Esophagus (tissue), 2 donors: ENCODE data around the gene SNX4. TPM values are rescaled to one million over a fixed set of nuclear protein-coding genes. Genes with fewer than 3 reads are reported as not detected.

ENCODE experiments used
- H3K27ac ChIP-seq, 2 donors: one replicate each; pipeline ENCODE4 v1.5.1; 2013; ENCODE audit warnings: low read depth in 2 of 2, mild to moderate bottlenecking in 2 of 2, inconsistent platforms in 1 of 2, low read length in 1 of 2, moderate library complexity in 1 of 2
- H3K27me3 ChIP-seq, 2 donors: one replicate each; pipeline ENCODE4 v1.6.1; 2013; ENCODE audit warnings: low read length in 2 of 2, control low read depth in 1 of 2, mild to moderate bottlenecking in 1 of 2; ENCODE audit not compliant: insufficient read depth in 2 of 2, control insufficient read depth in 1 of 2
- H3K36me3 ChIP-seq, 2 donors: one replicate each; pipeline ENCODE4 v1.6.1; 2013; ENCODE audit warnings: low read length in 1 of 2; ENCODE audit not compliant: control insufficient read depth in 2 of 2, insufficient read depth in 2 of 2
- H3K4me1 ChIP-seq, 2 donors: one replicate each; pipeline ENCODE4 v1.6.1; 2013; ENCODE audit warnings: low read length in 1 of 2; ENCODE audit not compliant: control insufficient read depth in 2 of 2, insufficient read depth in 2 of 2
- H3K4me3 ChIP-seq, 2 donors: one replicate each; pipeline ENCODE4 v1.5.1; 2013; ENCODE audit warnings: low read length in 2 of 2, mild to moderate bottlenecking in 2 of 2, low read depth in 1 of 2, moderate library complexity in 1 of 2
- H3K9me3 ChIP-seq, 2 donors: one replicate each; pipeline ENCODE4 v1.6.1; 2013; ENCODE audit warnings: mild to moderate bottlenecking in 2 of 2, low read depth in 1 of 2, low read length in 1 of 2, moderate library complexity in 1 of 2; ENCODE audit not compliant: control insufficient read depth in 2 of 2, insufficient read depth in 1 of 2
- WGBS, 2 donors: extraction: QIAGEN DNeasy Blood & Tissue Kit; methylation state at CpG; one replicate each; pipeline ENCODE4 v1.1.7; 2013; 5-methylcytosine and 5-hydroxymethylcytosine counted together
- polyA plus RNA-seq, 2 donors: library from polyadenylated mRNA; stranded (reverse); fragments of 200-250 nt; gene quantifications; one replicate each; pipeline ENCODE4 v1.2.3, GENCODE V29; 2013
- donor health status: healthy with polysubstance abuse.
- donor health status: Bipolar disorder and iron deficiency.

Gene SNX4
- polyA plus RNA-seq, 2 donors = 9.6 to 12.5 TPM

- H3K27me3 ChIP-seq = peaks cover 1 to 4% of the 10 kb centered on the region in 2 donors
- H3K9me3 ChIP-seq = no peaks in the 10 kb centered on the region
- no peaks in the 10 kb centered on the region for H3K4me1 ChIP-seq
- no peak overlapping the region for H3K4me3 ChIP-seq
- 73 to 74% methylated on average over 7 of the region's 7 CpGs for WGBS, 2 donors
- no peaks in the 10 kb centered on the region for H3K36me3 ChIP-seq
- no peak overlapping the region for H3K27ac ChIP-seq
These were observed 83.1 kb downstream of the SNX4 start for GRCh38 chr3:125436921-125437320.

- no peak overlapping the region for H3K4me3 ChIP-seq
- WGBS, 2 donors = 95 to 100% methylated on average over 2 of the region's 2 CpGs
- no peaks in the 10 kb centered on the region for H3K9me3 ChIP-seq
- H3K27ac ChIP-seq = no peak overlapping the region
- no peaks in the 10 kb centered on the region for H3K4me1 ChIP-seq
- H3K36me3 ChIP-seq = no peaks in the 10 kb centered on the region
- peaks cover 4 to 5% of the 10 kb centered on the region in 2 donors for H3K27me3 ChIP-seq
These were observed 84.8 kb downstream of the SNX4 start for GRCh38 chr3:125435231-125435630.

DNA sequence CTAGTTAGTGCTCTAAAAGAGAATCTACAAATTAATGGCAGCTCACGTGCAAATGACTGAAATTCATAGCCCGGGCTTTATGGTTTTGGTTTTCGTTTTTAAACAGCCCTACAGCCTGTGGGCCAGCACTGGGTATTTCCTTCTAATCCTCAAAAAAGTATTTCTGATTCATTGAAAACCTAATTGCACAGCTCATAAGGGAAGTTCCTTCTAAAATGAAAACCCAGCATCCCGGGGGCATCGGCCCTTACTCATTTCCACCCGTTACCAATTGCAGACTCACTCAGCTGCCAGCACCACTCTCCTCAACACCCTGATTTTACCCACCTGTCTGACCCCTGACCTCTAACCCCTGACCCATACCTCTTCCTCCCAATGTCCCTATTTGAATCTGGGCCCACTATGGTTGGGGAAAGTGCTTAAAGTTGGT is 85.4 kb downstream of the SNX4 start:
- 77 to 82% methylated on average over 6 of the region's 6 CpGs for WGBS, 2 donors
- Histone ChIP-seq H3K4me3 (no peak overlapping the region), H3K4me1 (no peaks in the 10 kb centered on the region), H3K9me3 (peaks cover 0 to 2% of the 10 kb centered on the region in 2 donors), H3K36me3 (no peaks in the 10 kb centered on the region), H3K27me3 (peaks cover 4 to 5% of the 10 kb centered on the region in 2 donors), H3K27ac (no peak overlapping the region)

DNA sequence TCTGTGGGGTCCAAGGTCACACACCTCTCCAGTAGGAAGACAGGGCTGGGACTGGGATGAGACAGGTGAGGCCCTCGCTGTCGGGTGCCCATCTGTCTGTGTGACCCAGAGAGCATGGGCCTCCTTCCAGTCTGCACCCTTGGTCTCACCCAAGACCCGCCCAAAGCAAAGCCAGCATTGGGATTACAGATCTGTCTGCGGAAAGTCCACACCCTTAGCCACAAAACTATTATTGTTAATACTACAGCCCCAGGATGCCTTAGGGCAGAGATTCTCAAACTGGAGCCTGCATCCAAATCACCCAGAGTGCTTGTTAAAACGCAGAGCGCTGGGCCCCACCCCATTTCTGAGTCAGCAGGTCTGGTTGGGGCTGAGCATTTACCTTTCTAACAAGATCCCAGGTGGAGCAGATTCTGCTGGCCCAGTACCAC is 86.4 kb downstream of the SNX4 start:
- no peaks in the 10 kb centered on the region for H3K4me1 ChIP-seq
- H3K27ac ChIP-seq = no peak overlapping the region
- peaks cover 0 to 2% of the 10 kb centered on the region in 2 donors for H3K9me3 ChIP-seq
- no peaks in the 10 kb centered on the region for H3K36me3 ChIP-seq
- H3K27me3 ChIP-seq = peaks cover 4 to 5% of the 10 kb centered on the region in 2 donors
- WGBS, 2 donors = 52 to 75% methylated on average over 6 of the region's 6 CpGs
- H3K4me3 ChIP-seq = no peak overlapping the region

- H3K27ac ChIP-seq = no peak overlapping the region
- H3K27me3 ChIP-seq = peaks cover 4 to 5% of the 10 kb centered on the region in 2 donors
- H3K4me3 ChIP-seq = no peak overlapping the region
- WGBS, 2 donors = 82 to 85% methylated on average over 6 of the region's 6 CpGs
- no peaks in the 10 kb centered on the region for H3K36me3 ChIP-seq
- H3K9me3 ChIP-seq = peaks cover 0 to 2% of the 10 kb centered on the region in 2 donors
- no peaks in the 10 kb centered on the region for H3K4me1 ChIP-seq
These were observed 86.9 kb downstream of the SNX4 start for GRCh38 chr3:125433091-125433534.

DNA sequence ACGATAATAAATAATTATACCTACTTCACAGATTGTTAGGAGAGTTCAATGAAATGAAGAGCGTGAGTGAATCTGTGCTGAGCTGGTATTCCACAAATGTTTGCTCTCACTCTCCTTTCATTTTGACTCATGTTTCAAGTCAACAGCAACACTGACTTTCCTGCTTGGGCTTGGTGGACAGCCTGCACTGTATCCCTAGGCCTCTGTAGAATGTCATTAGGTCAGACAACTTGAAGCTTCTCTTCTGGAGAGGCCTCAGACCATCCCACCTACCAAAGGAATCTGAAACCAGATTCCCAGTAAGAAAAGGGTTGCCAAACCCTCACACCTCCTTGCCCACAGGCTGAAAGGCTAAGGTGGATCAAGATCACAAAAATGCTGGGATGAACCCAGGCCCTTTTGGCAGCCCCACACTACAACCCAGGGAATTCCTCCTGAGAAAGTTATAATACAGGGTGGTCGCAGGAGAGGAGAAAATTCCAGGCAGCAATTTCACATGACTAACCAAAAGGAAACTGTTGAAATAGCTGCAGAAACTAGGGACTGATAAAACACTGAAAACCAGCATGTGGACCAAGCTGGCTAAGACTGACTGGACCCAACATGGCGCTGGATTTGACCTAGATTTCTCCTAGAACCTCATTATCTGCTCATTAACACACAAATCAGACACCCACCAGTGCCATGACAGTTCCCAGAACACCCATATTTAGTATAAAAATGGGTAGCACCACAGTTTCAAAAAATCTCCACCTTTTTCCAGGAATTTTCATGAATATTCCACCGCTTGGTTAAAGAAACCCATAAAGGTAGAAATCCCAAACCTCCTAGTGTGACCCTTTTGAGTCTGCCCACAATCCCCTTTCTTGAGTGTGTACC is 87.9 kb downstream of the SNX4 start:
- Histone ChIP-seq H3K9me3 (peaks cover 0 to 2% of the 10 kb centered on the region in 2 donors), H3K4me1 (no peaks in the 10 kb centered on the region), H3K4me3 (no peak overlapping the region), H3K36me3 (no peaks in the 10 kb centered on the region), H3K27ac (no peak overlapping the region), H3K27me3 (peaks cover 4 to 5% of the 10 kb centered on the region in 2 donors)
- WGBS, 2 donors = 91 to 94% methylated on average over 5 of the region's 5 CpGs

DNA sequence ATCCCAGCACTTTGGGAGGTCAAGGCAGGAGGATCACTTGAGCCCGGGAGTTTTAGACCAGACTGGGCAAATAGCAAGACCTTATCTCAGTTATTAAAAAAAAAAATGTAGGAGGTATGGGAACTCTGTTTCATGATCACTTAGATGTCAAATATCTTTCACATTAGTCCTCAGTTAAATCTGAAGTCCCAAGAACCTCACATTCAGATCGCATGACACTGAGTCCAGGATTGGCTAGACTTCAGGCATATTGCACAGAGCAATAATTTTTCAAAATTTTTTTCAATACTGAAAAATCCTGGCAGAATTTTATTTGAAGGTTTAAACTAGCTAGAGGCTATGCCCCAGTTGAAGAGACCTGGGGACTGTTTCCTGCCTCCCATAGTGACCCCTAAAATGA is 88.6 kb downstream of the SNX4 start:
- no peaks in the 10 kb centered on the region for H3K36me3 ChIP-seq
- no peak overlapping the region for H3K27ac ChIP-seq
- 92 to 94% methylated on average over 2 of the region's 2 CpGs for WGBS, 2 donors
- no peak overlapping the region for H3K4me3 ChIP-seq
- peaks cover 0 to 2% of the 10 kb centered on the region in 2 donors for H3K9me3 ChIP-seq
- no peaks in the 10 kb centered on the region for H3K4me1 ChIP-seq
- peaks cover 4 to 5% of the 10 kb centered on the region in 2 donors for H3K27me3 ChIP-seq

GRCh38 chr3:125428216-125428830 is 91.7 kb downstream of the SNX4 start:
- H3K4me3 ChIP-seq = no peak overlapping the region
- no peaks in the 10 kb centered on the region for H3K36me3 ChIP-seq
- H3K4me1 ChIP-seq = no peaks in the 10 kb centered on the region
- peaks cover 0 to 2% of the 10 kb centered on the region in 2 donors for H3K9me3 ChIP-seq
- peaks cover under 1 to 5% of the 10 kb centered on the region in 2 donors for H3K27me3 ChIP-seq
- WGBS, 2 donors = 78 to 83% methylated on average over 7 of the region's 7 CpGs
- no peak overlapping the region for H3K27ac ChIP-seq

- Histone ChIP-seq H3K4me3 (no peak overlapping the region), H3K27ac (no peak overlapping the region), H3K9me3 (no peaks in the 10 kb centered on the region), H3K4me1 (no peaks in the 10 kb centered on the region), H3K36me3 (no peaks in the 10 kb centered on the region), H3K27me3 (no peaks in the 10 kb centered on the region)
- WGBS, 2 donors = 86 to 91% methylated on average over 4 of the region's 4 CpGs
These were observed 101.7 kb downstream of the SNX4 start for GRCh38 chr3:125418306-125418705.
